ENCODE measurements around the gene OVAAL.
"Not testable (repeated sequence)": the region's sequence is repeated elsewhere in the genome, so short reads cannot be mapped to it uniquely, and the experiment has no call there.

The OVAAL gene

GRCh38 chr1:180540697-180541594, 17.8 kb upstream of the OVAAL start:
- no peak for DNase-seq (ENCODE audit: low read depth, low spot score)

- no peak for DNase-seq (ENCODE audit: low read depth, low spot score)
These were observed 16.5 kb upstream of the OVAAL start for GRCh38 chr1:180542113-180542837.

GRCh38 chr1:180542838-180543145, 16.0 kb upstream of the OVAAL start:
- DNase-seq (ENCODE audit: low read depth, low spot score): no peak

GRCh38 chr1:180544050-180544449, 14.7 kb upstream of the OVAAL start:
- no peak for DNase-seq (ENCODE audit: low read depth, low spot score)

- no peak for DNase-seq (ENCODE audit: low read depth, low spot score)
These were observed 12.8 kb upstream of the OVAAL start for GRCh38 chr1:180545991-180546390.

GRCh38 chr1:180548686-180549317, 10.0 kb upstream of the OVAAL start:
- DNase-seq (ENCODE audit: low read depth, low spot score): no peak

GRCh38 chr1:180549770-180550169, 9.0 kb upstream of the OVAAL start:
- not testable (repeated sequence) for DNase-seq (ENCODE audit: low read depth, low spot score)

GRCh38 chr1:180550241-180550640, 8.5 kb upstream of the OVAAL start:
- DNase-seq (ENCODE audit: low read depth, low spot score): no peak

- no peak for DNase-seq (ENCODE audit: low read depth, low spot score)
These were observed 6.8 kb upstream of the OVAAL start for GRCh38 chr1:180551997-180552396.

- not testable (repeated sequence) for DNase-seq (ENCODE audit: low read depth, low spot score)
These were observed 5.7 kb upstream of the OVAAL start for GRCh38 chr1:180553046-180553445.

- DNase-seq (ENCODE audit: low read depth, low spot score): no peak
These were observed 3.4 kb upstream of the OVAAL start for GRCh38 chr1:180555411-180555810.

- DNase-seq (ENCODE audit: low read depth, low spot score): no peak
These were observed 1.6 kb downstream of the OVAAL start for GRCh38 chr1:180560200-180560867.

- DNase-seq (ENCODE audit: low read depth, low spot score): no peak
These were observed 2.3 kb downstream of the OVAAL start for GRCh38 chr1:180560868-180561600.

- no peak for DNase-seq (ENCODE audit: low read depth, low spot score)
These were observed 3.9 kb downstream of the OVAAL start for GRCh38 chr1:180562640-180563025.

GRCh38 chr1:180563026-180563827, 4.5 kb downstream of the OVAAL start:
- DNase-seq (ENCODE audit: low read depth, low spot score): peak; percentile 11

GRCh38 chr1:180565121-180565871, 6.5 kb downstream of the OVAAL start:
- DNase-seq (ENCODE audit: low read depth, low spot score): no peak

- no peak for DNase-seq (ENCODE audit: low read depth, low spot score)
These were observed 7.3 kb downstream of the OVAAL start for GRCh38 chr1:180566026-180566425.

GRCh38 chr1:180566495-180566894, 7.7 kb downstream of the OVAAL start:
- DNase-seq (ENCODE audit: low read depth, low spot score): no peak

- no peak for DNase-seq (ENCODE audit: low read depth, low spot score)
These were observed 8.9 kb downstream of the OVAAL start for GRCh38 chr1:180567654-180568053.

- no peak for DNase-seq (ENCODE audit: low read depth, low spot score)
These were observed 9.4 kb downstream of the OVAAL start for GRCh38 chr1:180568184-180568583.
